Measurements from ENCODE around the gene KIRREL3.

KIRREL3 gene

GRCh38 chr11:126704096-126704495 lies 296.5 kb downstream of the KIRREL3 start:
- no peak for TF ChIP-seq POLR2AphosphoS5 (IDR thresholded peaks at IDR 0.05; ENCODE audit: low read depth, low read length)
- TF ChIP-seq SPI1 (IDR thresholded peaks at IDR 0.05; ENCODE audit: low read depth, low read length), result no peak
- TF ChIP-seq POU2F2 (IDR thresholded peaks at IDR 0.05; ENCODE audit: low read depth, low read length), result no peak
- FAIRE-seq, result no peak
- DNase-seq (ENCODE audit: insufficient read length, low spot score), result no peak

DNA sequence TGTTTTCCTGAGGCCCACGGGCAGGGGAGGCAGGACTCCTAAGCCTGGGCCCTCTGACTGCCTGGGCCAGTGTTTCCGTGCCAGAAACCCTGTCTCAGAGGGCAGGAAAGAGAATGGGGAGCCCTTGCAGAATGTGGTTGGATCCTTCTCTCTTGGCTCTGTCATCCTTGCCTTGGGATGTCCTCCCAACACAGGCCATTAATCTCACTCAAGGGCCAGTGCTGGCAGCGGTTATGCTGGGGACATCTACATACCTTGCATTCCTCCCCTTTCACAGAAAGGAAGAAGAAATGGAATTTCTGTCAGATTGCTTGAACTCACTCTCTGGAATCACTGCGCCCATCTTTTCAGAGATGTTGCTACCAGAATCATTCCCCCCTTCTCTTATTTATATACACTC lies 296.9 kb downstream of the KIRREL3 start:
- no peak for FAIRE-seq
- no peak for DNase-seq (ENCODE audit: insufficient read length, low spot score)
- no peak for TF ChIP-seq PAX5 (IDR thresholded peaks at IDR 0.05; ENCODE audit: insufficient read depth, low read length, severe bottlenecking)
- TF ChIP-seq SPI1 (IDR thresholded peaks at IDR 0.05; ENCODE audit: low read depth, low read length), result no peak
- TF ChIP-seq POLR2AphosphoS5 (IDR thresholded peaks at IDR 0.05; ENCODE audit: low read depth, low read length), result no peak
- no peak for TF ChIP-seq TAF1 (IDR thresholded peaks at IDR 0.05; ENCODE audit: low read depth, low read length)
- TF ChIP-seq POU2F2 (IDR thresholded peaks at IDR 0.05; ENCODE audit: low read depth, low read length), result no peak
- no peak for TF ChIP-seq POLR2A (IDR thresholded peaks at IDR 0.05; ENCODE audit: low read depth, low read length)

DNA sequence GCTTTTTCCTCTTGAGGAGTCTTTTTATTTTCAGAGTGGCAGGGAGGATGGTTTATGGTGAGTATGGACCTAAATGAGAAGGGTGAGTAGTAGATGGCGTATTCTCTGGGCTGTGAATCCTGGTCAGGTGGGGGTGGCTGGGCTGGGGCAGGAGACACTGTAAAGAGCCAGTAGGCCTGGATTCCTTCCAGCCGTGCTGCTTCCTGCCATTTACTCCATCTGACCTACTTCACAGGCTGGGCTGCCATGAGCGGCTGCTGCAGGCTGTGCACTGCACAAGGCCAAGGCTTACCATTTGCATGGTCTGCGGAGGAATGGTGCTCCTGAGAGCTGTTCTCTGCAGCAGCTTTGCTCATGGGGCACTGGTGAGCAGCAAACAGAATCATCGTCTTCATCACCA lies 297.6 kb downstream of the KIRREL3 start:
- FAIRE-seq (no peak), DNase-seq (ENCODE audit: insufficient read length, low spot score) (no peak)
- TF ChIP-seq SPI1 (IDR thresholded peaks at IDR 0.05; ENCODE audit: low read depth, low read length) (no peak), POLR2AphosphoS5 (IDR thresholded peaks at IDR 0.05; ENCODE audit: low read depth, low read length) (no peak), POU2F2 (IDR thresholded peaks at IDR 0.05; ENCODE audit: low read depth, low read length) (no peak), TAF1 (IDR thresholded peaks at IDR 0.05; ENCODE audit: low read depth, low read length) (no peak), PAX5 (IDR thresholded peaks at IDR 0.05; ENCODE audit: insufficient read depth, low read length, severe bottlenecking) (no peak), POLR2A (IDR thresholded peaks at IDR 0.05; ENCODE audit: low read depth, low read length) (no peak)

DNA sequence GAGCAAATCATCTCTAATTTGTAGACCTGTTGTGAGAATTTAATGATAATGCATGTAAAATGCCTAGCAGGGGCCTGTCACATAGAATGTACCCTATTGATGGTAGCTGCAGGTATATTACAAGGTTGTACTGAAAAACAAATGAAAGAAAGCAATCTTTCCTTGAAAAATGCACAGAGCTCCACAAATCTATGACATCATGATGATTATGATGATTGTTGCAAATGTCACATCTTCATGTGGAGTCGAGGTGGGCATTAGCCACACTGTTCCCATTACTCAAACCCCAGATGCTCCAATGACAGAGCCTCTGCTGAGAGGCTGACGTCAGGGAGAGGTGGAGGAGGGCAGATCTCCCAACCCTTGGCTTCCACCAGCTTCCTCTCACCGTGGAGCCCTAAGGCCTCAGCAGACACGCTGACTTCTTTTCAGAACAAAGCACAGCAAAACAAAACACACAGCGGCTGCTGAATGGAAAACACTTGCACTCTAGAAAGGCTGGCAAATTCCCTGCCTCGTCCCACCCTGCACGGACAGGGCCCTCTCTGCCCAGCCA lies 298.3 kb downstream of the KIRREL3 start:
- TF ChIP-seq SPI1 (IDR thresholded peaks at IDR 0.05; ENCODE audit: low read depth, low read length) (no peak), POU2F2 (IDR thresholded peaks at IDR 0.05; ENCODE audit: low read depth, low read length) (no peak), POLR2AphosphoS5 (IDR thresholded peaks at IDR 0.05; ENCODE audit: low read depth, low read length) (no peak), POLR2A (IDR thresholded peaks at IDR 0.05; ENCODE audit: low read depth, low read length) (no peak), TAF1 (IDR thresholded peaks at IDR 0.05; ENCODE audit: low read depth, low read length) (no peak), PAX5 (IDR thresholded peaks at IDR 0.05; ENCODE audit: insufficient read depth, low read length, severe bottlenecking) (no peak)
- no peak for DNase-seq (ENCODE audit: insufficient read length, low spot score)
- FAIRE-seq, result no peak

DNA sequence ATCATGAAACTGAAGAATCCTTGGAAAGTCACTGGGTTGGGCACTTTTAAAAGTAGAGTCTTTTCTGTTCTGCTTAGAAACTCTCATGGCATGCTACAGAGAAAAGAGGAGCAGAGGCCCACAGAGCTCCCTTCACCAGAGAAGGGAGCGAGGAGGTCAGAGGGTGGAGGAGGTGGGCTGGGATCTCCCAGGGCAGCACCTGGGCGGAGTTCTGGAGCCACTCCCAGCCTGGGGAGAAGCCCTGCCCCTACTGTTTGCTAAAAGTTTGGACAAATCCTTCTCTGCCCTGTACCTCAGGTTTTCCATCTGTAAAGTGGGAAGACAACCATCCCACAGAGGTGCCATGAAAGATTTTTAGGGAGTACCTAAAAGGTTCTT lies 299.1 kb downstream of the KIRREL3 start:
- DNase-seq (ENCODE audit: insufficient read length, low spot score) (no peak), FAIRE-seq (no peak)
- TF ChIP-seq SPI1 (IDR thresholded peaks at IDR 0.05; ENCODE audit: low read depth, low read length) (no peak), PAX5 (IDR thresholded peaks at IDR 0.05; ENCODE audit: insufficient read depth, low read length, severe bottlenecking) (no peak), POLR2AphosphoS5 (IDR thresholded peaks at IDR 0.05; ENCODE audit: low read depth, low read length) (no peak), POU2F2 (IDR thresholded peaks at IDR 0.05; ENCODE audit: low read depth, low read length) (no peak), TAF1 (IDR thresholded peaks at IDR 0.05; ENCODE audit: low read depth, low read length) (no peak), POLR2A (IDR thresholded peaks at IDR 0.05; ENCODE audit: low read depth, low read length) (no peak)

- FAIRE-seq, result peak; percentile 67
- TF ChIP-seq POLR2AphosphoS5 (IDR thresholded peaks at IDR 0.05; ENCODE audit: low read depth, low read length), result no peak
- no peak for TF ChIP-seq PAX5 (IDR thresholded peaks at IDR 0.05; ENCODE audit: insufficient read depth, low read length, severe bottlenecking)
- no peak for TF ChIP-seq SPI1 (IDR thresholded peaks at IDR 0.05; ENCODE audit: low read depth, low read length)
- no peak for TF ChIP-seq TAF1 (IDR thresholded peaks at IDR 0.05; ENCODE audit: low read depth, low read length)
- TF ChIP-seq POLR2A (IDR thresholded peaks at IDR 0.05; ENCODE audit: low read depth, low read length), result no peak
- TF ChIP-seq POU2F2 (IDR thresholded peaks at IDR 0.05; ENCODE audit: low read depth, low read length), result no peak
- DNase-seq (ENCODE audit: insufficient read length, low spot score), result no peak
Measured at GRCh38 chr11:126700768-126701519, 299.6 kb downstream of the KIRREL3 start.

GRCh38 chr11:126698576-126698975 lies 302.0 kb downstream of the KIRREL3 start:
- no peak for DNase-seq (ENCODE audit: insufficient read length, low spot score)
- FAIRE-seq, result no peak
- no peak for TF ChIP-seq POLR2AphosphoS5 (IDR thresholded peaks at IDR 0.05; ENCODE audit: low read depth, low read length)
- TF ChIP-seq TAF1 (IDR thresholded peaks at IDR 0.05; ENCODE audit: low read depth, low read length), result no peak
- no peak for TF ChIP-seq POLR2A (IDR thresholded peaks at IDR 0.05; ENCODE audit: low read depth, low read length)
- no peak for TF ChIP-seq POU2F2 (IDR thresholded peaks at IDR 0.05; ENCODE audit: low read depth, low read length)
- no peak for TF ChIP-seq SPI1 (IDR thresholded peaks at IDR 0.05; ENCODE audit: low read depth, low read length)
- TF ChIP-seq PAX5 (IDR thresholded peaks at IDR 0.05; ENCODE audit: insufficient read depth, low read length, severe bottlenecking), result no peak

GRCh38 chr11:126697936-126698335 lies 302.6 kb downstream of the KIRREL3 start:
- DNase-seq (ENCODE audit: insufficient read length, low spot score), result no peak
- FAIRE-seq, result no peak
- TF ChIP-seq TAF1 (IDR thresholded peaks at IDR 0.05; ENCODE audit: low read depth, low read length) (no peak), PAX5 (IDR thresholded peaks at IDR 0.05; ENCODE audit: insufficient read depth, low read length, severe bottlenecking) (no peak), SPI1 (IDR thresholded peaks at IDR 0.05; ENCODE audit: low read depth, low read length) (no peak), POLR2AphosphoS5 (IDR thresholded peaks at IDR 0.05; ENCODE audit: low read depth, low read length) (no peak), POLR2A (IDR thresholded peaks at IDR 0.05; ENCODE audit: low read depth, low read length) (no peak), POU2F2 (IDR thresholded peaks at IDR 0.05; ENCODE audit: low read depth, low read length) (no peak)

- FAIRE-seq, result no peak
- TF ChIP-seq POLR2A (IDR thresholded peaks at IDR 0.05; ENCODE audit: low read depth, low read length) (no peak), PAX5 (IDR thresholded peaks at IDR 0.05; ENCODE audit: insufficient read depth, low read length, severe bottlenecking) (no peak), TAF1 (IDR thresholded peaks at IDR 0.05; ENCODE audit: low read depth, low read length) (no peak), POLR2AphosphoS5 (IDR thresholded peaks at IDR 0.05; ENCODE audit: low read depth, low read length) (no peak), POU2F2 (IDR thresholded peaks at IDR 0.05; ENCODE audit: low read depth, low read length) (no peak), SPI1 (IDR thresholded peaks at IDR 0.05; ENCODE audit: low read depth, low read length) (no peak)
Measured at GRCh38 chr11:126696982-126697381, 303.6 kb downstream of the KIRREL3 start.

More at GRCh38 chr11:126696982-126697381, 303.6 kb downstream of the KIRREL3 start:
- DNase-seq (ENCODE audit: insufficient read length, low spot score), result no peak
